Heart left ventricle (tissue), 13 donors: ENCODE data around the gene ROCK2.

Source experiments
- POLR2A ChIP-seq, 2 donors: fragments of 450-650 bp; IDR thresholded peaks; one replicate each; pipeline ENCODE4 v1.6.1; 2017; ENCODE audit warnings: antibody characterized with exemption in 2 of 2, mild to moderate bottlenecking in 2 of 2, moderate library complexity in 2 of 2
- TF ChIP-seq, protein P1 (sequence below), 12 donors: fragments of 200-600 bp; sonication (generic) in 4 of 12; IDR thresholded peaks; one replicate each; pipeline versions ENCODE4 v1.5.0 to v1.8.0; 2018 to 2022; ENCODE audit warnings: antibody characterized with exemption in 12 of 12, mild to moderate bottlenecking in 5 of 12
- donor health status: ischemic (EF 13 %, LVEDD 7.1; RV severe dilation, severe dysfunction).
- donor health status: DM: no; HTN: yes; CAD: no.
- donor health status: DM: no; HTN: no; CAD: no.
- donor health status: ischemic (EF 25% LVEDD 6.9; RV normal size, moderate dysfunction).
- donor health status: ischemic (EF 25% LVEDD 5.7; RV mildly dilated, moderate dysfunction).
- donor health status: ischemic (EF 35%, LVEDD 5.7; RV mildly dilated, moderate dysfunction).
- donor health status: nonischemic (EF 11% LVEDD 7.7; RV severe dilation, severe dysfunction).
- donor health status: DM: yes; HTN: yes; CAD: no.
- donor health status: PGD.
- donor health status: ischemic (EF 29% LVEDD 5.4; RV normal size, mild dysfunction).
- donor health status: nonischemic (EF 23%, LVEDD 6.1; RV moderate dilation, normal function).

- TF ChIP-seq POLR2A (IDR thresholded peaks at IDR 0.05), result no peak
- TF ChIP-seq, protein P1, sequence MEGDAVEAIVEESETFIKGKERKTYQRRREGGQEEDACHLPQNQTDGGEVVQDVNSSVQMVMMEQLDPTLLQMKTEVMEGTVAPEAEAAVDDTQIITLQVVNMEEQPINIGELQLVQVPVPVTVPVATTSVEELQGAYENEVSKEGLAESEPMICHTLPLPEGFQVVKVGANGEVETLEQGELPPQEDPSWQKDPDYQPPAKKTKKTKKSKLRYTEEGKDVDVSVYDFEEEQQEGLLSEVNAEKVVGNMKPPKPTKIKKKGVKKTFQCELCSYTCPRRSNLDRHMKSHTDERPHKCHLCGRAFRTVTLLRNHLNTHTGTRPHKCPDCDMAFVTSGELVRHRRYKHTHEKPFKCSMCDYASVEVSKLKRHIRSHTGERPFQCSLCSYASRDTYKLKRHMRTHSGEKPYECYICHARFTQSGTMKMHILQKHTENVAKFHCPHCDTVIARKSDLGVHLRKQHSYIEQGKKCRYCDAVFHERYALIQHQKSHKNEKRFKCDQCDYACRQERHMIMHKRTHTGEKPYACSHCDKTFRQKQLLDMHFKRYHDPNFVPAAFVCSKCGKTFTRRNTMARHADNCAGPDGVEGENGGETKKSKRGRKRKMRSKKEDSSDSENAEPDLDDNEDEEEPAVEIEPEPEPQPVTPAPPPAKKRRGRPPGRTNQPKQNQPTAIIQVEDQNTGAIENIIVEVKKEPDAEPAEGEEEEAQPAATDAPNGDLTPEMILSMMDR (IDR thresholded peaks at IDR 0.05), result no peak
Observed at GRCh38 chr2:11304476-11304875, 40.0 kb downstream of the ROCK2 start.
